Activated CD8-positive, alpha-beta T cell treated with anti-CD3 and anti-CD28 coated beads for 36 hours (primary cell): ENCODE data around the gene AP3B1. TPM values are rescaled to one million over a fixed set of nuclear protein-coding genes. Genes with fewer than 3 reads are reported as not detected.
A peak's percentile ranks its signal among the peaks of the same experiment; 100 is the strongest.

Experiments used
- ATAC-seq: fragments of 200-7000 bp; cut with Tn5 transposase; one replicate; pipeline ENCODE4 v1.10.0; 2021; ENCODE audit warnings: mild to moderate bottlenecking, moderate library complexity
- CTCF ChIA-PET: fragments of 350-600 bp; sonication (Branson Sonifier 250); formaldehyde crosslinking; loops from one replicate; lab custom pipeline; 2021; ENCODE audit warnings: antibody characterized with exemption; lab: Charles Lee
- POLR2A ChIA-PET: fragments of 350-600 bp; sonication (Branson Sonifier 250); formaldehyde crosslinking; loops from one replicate; lab custom pipeline; 2021; ENCODE audit warnings: antibody characterized with exemption; lab: Charles Lee
- DNase-seq: peaks from one replicate; pipeline ENCODE4 v3.0.0-alpha.2; 2020
- H3K27ac Mint-ChIP-seq: one replicate; pipeline ENCODE4 v1.8.0; 2021; ENCODE audit warnings: mild to moderate bottlenecking, mixed read lengths
- H3K27me3 Mint-ChIP-seq: one replicate; pipeline ENCODE4 v1.8.0; 2021; ENCODE audit warnings: mixed read lengths
- H3K36me3 Mint-ChIP-seq: one replicate; pipeline ENCODE4 v1.8.0; 2021; ENCODE audit warnings: low read depth, mixed read lengths
- H3K4me1 Mint-ChIP-seq: one replicate; pipeline ENCODE4 v1.8.0; 2021; ENCODE audit warnings: low read depth, mixed read lengths
- H3K4me3 Mint-ChIP-seq: one replicate; pipeline ENCODE4 v1.8.0; 2021; ENCODE audit warnings: mild to moderate bottlenecking, moderate library complexity, mixed read lengths
- H3K9me3 Mint-ChIP-seq: one replicate; pipeline ENCODE4 v1.8.0; 2021; ENCODE audit warnings: mixed read lengths
- intact Hi-C: fragments of 100-400 bp; cut with micrococcal nuclease; formaldehyde crosslinking; loops from one replicate; pipeline ENCODE4 v1.10.0; 2022
- total RNA-seq, 2 experiments: library from RNA; stranded (reverse); gene quantifications; one replicate each; pipeline ENCODE4 v1.2.3, GENCODE V29; 2021
- TF ChIP-seq, protein P1 (sequence below): fragments of 200-600 bp; IDR thresholded peaks from one replicate; pipeline ENCODE4 v1.8.0; 2022; ENCODE audit warnings: antibody characterized with exemption, mild to moderate bottlenecking

The AP3B1 gene
- total RNA-seq, 2 experiments from 2014 or later, result 33.0 to 34.4 TPM

- Mint-ChIP-seq H3K9me3 (no peaks in the 10 kb centered on the region), H3K36me3 (peaks cover 16% of the 10 kb centered on the region), H3K27me3 (no peaks in the 10 kb centered on the region), H3K4me1 (peaks cover 11% of the 10 kb centered on the region), H3K27ac (no peak overlapping the region), H3K4me3 (no peak overlapping the region)
- TF ChIP-seq, protein P1, sequence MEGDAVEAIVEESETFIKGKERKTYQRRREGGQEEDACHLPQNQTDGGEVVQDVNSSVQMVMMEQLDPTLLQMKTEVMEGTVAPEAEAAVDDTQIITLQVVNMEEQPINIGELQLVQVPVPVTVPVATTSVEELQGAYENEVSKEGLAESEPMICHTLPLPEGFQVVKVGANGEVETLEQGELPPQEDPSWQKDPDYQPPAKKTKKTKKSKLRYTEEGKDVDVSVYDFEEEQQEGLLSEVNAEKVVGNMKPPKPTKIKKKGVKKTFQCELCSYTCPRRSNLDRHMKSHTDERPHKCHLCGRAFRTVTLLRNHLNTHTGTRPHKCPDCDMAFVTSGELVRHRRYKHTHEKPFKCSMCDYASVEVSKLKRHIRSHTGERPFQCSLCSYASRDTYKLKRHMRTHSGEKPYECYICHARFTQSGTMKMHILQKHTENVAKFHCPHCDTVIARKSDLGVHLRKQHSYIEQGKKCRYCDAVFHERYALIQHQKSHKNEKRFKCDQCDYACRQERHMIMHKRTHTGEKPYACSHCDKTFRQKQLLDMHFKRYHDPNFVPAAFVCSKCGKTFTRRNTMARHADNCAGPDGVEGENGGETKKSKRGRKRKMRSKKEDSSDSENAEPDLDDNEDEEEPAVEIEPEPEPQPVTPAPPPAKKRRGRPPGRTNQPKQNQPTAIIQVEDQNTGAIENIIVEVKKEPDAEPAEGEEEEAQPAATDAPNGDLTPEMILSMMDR, result no peak
- intact Hi-C loops, result no loop called here
- CTCF ChIA-PET, result interaction anchor here (0.8 kb wide), 1 partner anchor 674 kb away, joined by 4 read pairs; no protein-coding TSS in a partner anchor
- ATAC-seq (no peak), DNase-seq (no peak)
- POLR2A ChIA-PET, result no interaction called here
Measured at GRCh38 chr5:78235289-78235688, 59.2 kb downstream of the AP3B1 start.

DNA sequence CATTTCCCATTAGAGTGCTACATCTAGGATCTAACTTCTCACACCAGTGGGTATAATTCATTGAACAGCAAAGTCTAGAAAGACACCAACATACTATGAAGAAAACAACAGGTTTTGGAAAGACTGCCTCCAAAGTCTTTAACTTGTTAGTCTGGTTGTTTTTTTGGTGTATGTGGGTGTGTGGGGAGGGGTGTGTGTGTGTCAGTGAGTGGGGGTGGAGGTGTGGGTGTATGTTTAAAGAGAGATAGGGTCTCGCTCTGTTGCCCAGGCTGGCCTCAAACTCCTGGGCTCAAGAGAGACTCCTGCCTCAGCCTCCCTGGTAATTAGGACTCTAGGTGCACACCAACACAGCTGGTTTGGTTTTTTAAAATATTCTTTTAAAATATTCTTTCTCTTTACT is 59.7 kb downstream of the AP3B1 start:
- intact Hi-C loops, result no loop called here
- ATAC-seq, result no peak
- Mint-ChIP-seq H3K36me3 (peaks cover 13% of the 10 kb centered on the region), H3K4me1 (peaks cover 13% of the 10 kb centered on the region), H3K9me3 (no peaks in the 10 kb centered on the region), H3K27me3 (no peaks in the 10 kb centered on the region), H3K27ac (no peak overlapping the region), H3K4me3 (no peak overlapping the region)
- no peak for DNase-seq
- TF ChIP-seq, protein P1, result no peak
- POLR2A ChIA-PET, result no interaction called here
- CTCF ChIA-PET, result interaction anchor here (0.8 kb wide), 1 partner anchor 674 kb away, joined by 4 read pairs; no protein-coding TSS in a partner anchor

GRCh38 chr5:78232163-78232562 is 62.3 kb downstream of the AP3B1 start:
- POLR2A ChIA-PET, result interaction anchor here (0.6 kb wide), 1 partner anchor 63 kb away, joined by 3 read pairs; the partner anchor contains the start of gene AP3B1
- H3K9me3 Mint-ChIP-seq, result no peaks in the 10 kb centered on the region

DNA sequence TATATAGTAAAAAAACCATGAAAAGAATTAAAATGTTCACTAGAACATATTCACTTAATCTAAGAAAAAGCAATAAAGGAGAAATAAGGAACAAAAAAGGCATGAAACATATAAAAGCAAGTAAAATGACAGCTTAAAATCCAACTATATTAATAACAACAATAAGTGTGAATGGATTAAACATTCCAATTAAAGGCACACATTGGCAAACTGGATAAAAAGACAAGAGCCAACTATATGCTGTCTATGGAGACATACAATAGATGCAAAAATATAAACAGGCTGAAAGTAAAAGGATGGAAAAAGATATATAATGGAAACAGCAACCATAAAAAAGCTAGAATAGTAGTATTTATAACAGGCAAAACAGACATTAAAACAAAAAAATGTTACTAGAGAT is 70.1 kb downstream of the AP3B1 start:
- Mint-ChIP-seq H3K9me3 (no peaks in the 10 kb centered on the region), H3K4me1 (peaks cover 3% of the 10 kb centered on the region), H3K27me3 (no peaks in the 10 kb centered on the region), H3K27ac (no peak overlapping the region), H3K4me3 (no peak overlapping the region), H3K36me3 (peaks cover 27% of the 10 kb centered on the region)
- DNase-seq (no peak), ATAC-seq (no peak)
- POLR2A ChIA-PET, result no interaction called here
- CTCF ChIA-PET, result interaction anchor here (0.6 kb wide), 1 partner anchor 41 kb away, joined by 3 read pairs; no protein-coding TSS in a partner anchor
- TF ChIP-seq, protein P1, result no peak
- intact Hi-C loops, result no loop called here

More at GRCh38 chr5:78232163-78232562, 62.3 kb downstream of the AP3B1 start:
- Mint-ChIP-seq H3K27me3 (no peaks in the 10 kb centered on the region), H3K4me3 (no peak overlapping the region), H3K4me1 (peaks cover 14% of the 10 kb centered on the region), H3K36me3 (peaks cover 6% of the 10 kb centered on the region), H3K27ac (no peak overlapping the region)
- intact Hi-C loops, result no loop called here
- ATAC-seq (no peak), DNase-seq (no peak)
- TF ChIP-seq, protein P1, result no peak
- CTCF ChIA-PET, result no interaction called here

DNA sequence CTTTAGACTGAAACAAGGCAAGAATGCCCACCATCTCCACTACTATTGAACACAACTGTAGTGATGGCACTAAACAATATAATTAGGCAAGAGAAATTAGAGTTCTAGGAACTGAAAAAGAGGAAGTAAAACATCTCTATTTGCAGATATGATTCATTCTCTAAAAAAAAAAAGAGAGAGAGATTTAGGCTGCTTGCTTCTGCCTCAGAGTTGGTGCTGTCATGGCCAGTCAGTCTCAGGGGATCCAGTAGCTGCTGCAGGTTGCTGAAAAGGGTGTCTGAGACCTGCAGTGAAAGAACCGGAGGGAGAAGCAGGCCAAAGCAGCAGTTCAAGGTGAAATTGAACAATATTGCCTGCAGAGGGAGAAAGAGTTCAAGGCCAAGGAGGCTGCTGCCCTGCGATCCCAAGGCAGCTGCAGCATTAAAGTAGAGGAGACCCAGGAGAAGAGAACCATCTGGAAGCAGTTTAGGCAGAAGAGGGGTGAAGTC is 72.5 kb downstream of the AP3B1 start:
- intact Hi-C loops, result no loop called here
- Mint-ChIP-seq H3K27me3 (no peaks in the 10 kb centered on the region), H3K4me1 (peaks cover 3% of the 10 kb centered on the region), H3K36me3 (peaks cover 27% of the 10 kb centered on the region), H3K4me3 (no peak overlapping the region), H3K27ac (no peak overlapping the region), H3K9me3 (no peaks in the 10 kb centered on the region)
- CTCF ChIA-PET, result no interaction called here
- DNase-seq, result peak; percentile 3
- TF ChIP-seq, protein P1, result no peak
- ATAC-seq, result no peak
- POLR2A ChIA-PET, result no interaction called here
